ENCODE results near the gene PRR29.
"Not testable (repeated sequence)": the region's sequence is repeated elsewhere in the genome, so short reads cannot be mapped to it uniquely, and the experiment has no call there.

The PRR29 gene

GRCh38 chr17:63975541-63976092, 22.5 kb upstream of the PRR29 start:
- DNase-seq, result no peak

DNA sequence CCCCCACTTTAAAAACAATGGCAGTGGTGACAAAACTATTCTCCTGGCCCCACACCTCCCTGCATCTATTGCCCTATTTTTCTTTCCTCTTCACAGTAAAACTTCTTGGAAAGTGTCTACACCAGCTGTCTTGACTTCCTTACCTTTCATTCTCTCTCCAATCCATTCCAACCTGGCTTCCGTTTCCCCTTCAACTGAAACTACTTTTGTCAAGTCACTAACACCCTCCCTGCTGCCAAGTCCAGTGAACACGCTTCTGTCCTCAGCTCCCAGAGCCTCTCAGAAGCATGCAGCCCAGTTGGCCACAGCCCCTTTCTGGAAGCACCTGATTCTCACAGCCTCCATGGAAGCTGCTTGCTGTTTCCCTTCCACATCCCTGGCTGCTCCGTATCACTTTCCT, 21.4 kb upstream of the PRR29 start:
- no peak for DNase-seq

DNA sequence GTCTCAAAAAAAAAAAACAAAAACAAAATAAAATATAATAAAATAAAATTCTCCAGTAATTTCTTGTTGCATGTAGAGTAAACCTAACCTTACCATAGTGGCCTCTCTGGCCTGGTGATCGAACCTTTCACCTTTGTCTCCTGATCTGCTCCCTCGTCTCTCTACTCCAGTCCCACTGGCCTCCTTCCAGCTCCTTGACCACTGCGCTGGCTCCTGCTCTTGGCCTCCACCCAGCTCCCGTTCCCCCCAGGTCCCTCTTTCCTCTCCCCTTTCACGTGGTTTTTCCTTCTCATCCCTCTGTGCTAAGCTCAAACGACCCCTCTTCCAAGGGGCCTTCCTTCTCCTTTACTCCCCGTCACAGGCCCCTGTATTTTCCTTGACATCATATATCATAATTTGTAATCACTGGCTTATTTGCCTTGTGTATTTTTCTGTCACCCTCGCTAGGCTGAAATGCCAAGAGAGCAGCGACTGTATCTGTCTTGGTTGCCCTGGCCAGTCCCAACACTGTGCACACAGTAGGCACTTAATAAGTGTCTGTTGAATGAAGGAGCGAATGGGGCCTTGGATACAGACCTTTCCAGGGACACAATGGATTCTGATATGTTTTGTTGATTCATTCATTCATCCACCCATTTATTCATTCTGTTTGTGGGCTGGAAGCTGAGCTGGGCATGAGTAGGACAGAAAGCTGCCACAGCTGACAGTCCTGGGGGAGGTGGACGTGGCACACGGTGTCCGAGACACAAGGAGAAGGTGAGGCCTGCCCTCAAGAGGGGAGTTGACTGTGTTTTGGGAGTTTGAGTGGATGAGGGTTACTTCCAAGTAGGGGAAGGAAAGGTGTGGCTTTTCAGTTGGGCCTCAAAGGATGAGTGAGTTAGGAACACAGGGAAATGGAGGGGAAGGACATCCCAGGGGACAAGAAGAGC, 19.6 kb upstream of the PRR29 start:
- no peak for DNase-seq

GRCh38 chr17:63982641-63983040, 15.5 kb upstream of the PRR29 start:
- DNase-seq, result not testable (repeated sequence)

DNA sequence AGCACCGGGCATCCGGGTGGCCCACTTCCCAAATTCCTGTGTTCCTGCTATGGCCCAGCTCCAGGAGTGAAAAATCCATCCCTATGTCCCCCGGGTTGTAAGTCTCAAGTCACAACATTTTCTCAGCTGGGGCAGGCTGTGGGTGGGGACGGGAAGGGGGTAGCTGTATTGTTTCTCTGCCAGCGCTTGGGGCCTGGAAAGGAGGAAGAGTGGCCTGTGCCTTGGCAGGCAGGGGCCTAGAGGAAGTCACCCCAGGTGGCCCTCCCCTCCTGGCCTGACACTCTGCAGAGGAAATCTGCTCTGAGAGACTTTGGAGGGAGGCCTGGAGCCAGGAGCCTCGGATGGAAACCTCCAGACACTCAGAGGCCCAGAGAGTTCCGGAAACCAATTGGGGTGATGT, 14.8 kb upstream of the PRR29 start:
- DNase-seq, result no peak

DNA sequence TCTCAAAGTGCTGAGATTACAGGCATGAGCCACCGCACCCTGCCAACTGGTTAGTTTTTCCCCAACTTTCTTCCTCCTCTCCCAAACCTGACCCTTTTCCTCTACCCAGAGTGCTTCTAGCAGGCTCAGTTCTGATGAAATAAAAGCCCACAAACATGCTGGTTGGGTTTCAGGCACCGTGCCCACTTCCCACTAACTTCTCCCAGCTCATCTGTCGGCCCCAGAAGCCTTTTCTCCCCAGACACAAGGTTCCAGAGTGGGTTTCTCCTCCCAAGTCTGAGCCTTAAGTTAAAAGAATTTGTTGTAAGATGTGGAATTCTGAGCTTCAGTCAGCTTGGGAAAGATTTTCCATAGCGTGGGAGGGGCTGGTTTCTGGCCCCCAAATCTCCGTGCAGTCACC, 13.9 kb upstream of the PRR29 start:
- no peak for DNase-seq

GRCh38 chr17:63984651-63985386, 13.3 kb upstream of the PRR29 start:
- no peak for DNase-seq

DNA sequence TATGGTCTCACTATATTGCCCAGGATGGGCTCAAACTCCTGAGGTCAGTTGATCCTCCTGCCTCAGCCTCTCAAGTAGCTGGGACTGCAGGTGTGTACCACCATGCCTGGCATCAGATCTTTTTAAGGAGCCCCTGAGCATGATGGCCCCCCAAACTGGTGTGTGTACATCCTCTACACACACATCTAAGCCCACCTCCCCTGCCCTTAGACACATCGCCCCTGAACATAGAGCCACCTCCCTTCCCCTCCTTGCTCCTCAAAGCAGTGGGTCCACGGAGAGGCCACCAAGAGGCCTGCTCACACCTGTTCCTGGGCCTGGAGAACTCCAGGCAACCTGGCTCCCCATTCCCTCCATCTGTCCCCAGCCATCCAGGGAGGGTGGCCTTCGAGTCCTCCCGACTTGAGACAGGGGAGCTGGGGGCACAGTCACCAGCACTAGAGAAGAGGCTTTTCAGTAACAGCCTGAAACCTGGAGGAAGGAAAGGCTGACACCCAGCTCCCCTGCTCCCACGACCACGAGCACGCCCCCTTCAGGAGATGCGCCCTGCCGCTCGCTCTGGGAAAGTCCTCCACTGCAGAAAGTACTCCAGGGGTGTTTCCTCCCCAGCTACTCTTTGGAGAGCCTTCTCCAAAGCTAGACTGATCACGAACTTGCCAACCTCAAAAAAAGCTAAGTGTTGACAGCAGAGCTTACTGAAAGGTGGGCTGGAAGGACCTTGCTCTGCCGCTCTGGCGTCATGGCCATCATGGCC, 12.6 kb upstream of the PRR29 start:
- DNase-seq, result no peak

DNA sequence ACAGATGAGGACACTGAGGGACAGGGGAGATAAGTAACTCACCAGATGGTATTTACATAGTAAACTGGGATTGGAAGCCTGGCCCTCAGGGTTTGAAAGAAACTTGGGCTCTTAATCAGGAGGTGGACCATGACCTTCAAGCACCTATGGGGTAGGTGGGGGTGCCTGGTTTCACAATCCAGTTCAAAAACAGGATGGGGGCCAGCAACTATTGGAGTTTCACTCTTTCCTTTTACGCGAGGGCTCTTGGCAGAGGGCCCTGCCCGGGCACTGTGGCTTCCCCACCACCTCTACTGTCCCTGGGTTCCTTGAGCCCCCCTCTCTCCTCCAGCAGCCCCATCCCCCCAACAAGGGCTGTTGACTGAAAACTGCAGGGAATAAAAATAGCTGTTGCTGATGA, 11.3 kb upstream of the PRR29 start:
- no peak for DNase-seq

DNA sequence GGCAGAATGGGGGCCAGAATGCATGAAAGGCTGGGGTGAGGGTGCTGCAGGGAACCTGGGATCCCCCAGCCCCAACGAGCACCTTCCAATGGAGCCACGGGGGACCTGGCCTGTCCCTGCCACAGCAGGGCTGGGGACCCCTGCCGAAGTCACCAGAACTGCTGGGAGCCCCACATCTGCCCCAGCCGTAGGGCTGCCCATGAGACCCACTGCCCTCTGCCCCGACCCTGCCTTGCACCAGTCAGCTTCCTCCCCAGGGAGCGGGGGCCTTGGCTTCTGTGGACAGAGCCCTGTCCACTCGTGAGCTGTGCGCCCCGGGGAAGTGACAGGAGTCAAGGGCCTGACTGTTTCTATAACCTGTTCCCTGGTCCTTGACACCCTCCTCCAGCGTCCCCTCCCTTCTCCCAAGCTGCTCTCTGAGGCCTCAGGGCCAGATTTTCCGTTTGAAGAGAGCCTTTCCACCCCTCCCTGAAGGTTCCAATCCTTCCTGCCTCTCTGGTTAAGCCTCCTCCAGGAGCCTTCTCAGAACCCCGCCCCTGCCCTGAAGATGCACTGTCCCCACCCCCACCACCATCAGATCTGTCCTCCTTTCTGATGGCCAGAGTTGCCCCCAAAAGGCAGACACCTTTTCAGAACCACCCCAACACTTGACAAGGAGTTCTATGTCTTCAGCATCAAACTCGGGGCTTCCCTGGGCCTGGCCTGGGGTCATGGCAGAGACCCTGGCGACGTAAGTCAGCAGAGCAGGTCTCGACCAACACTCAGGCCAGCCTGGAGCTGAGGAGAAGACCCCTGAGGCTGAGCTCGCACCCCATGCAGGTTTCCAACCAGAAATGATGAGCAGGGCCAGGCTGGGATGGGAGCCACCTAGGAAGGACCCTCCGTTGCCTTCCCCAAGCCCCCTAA, 10.7 kb upstream of the PRR29 start:
- DNase-seq, result no peak

GRCh38 chr17:63988127-63988478, 10.0 kb upstream of the PRR29 start:
- no peak for DNase-seq

DNA sequence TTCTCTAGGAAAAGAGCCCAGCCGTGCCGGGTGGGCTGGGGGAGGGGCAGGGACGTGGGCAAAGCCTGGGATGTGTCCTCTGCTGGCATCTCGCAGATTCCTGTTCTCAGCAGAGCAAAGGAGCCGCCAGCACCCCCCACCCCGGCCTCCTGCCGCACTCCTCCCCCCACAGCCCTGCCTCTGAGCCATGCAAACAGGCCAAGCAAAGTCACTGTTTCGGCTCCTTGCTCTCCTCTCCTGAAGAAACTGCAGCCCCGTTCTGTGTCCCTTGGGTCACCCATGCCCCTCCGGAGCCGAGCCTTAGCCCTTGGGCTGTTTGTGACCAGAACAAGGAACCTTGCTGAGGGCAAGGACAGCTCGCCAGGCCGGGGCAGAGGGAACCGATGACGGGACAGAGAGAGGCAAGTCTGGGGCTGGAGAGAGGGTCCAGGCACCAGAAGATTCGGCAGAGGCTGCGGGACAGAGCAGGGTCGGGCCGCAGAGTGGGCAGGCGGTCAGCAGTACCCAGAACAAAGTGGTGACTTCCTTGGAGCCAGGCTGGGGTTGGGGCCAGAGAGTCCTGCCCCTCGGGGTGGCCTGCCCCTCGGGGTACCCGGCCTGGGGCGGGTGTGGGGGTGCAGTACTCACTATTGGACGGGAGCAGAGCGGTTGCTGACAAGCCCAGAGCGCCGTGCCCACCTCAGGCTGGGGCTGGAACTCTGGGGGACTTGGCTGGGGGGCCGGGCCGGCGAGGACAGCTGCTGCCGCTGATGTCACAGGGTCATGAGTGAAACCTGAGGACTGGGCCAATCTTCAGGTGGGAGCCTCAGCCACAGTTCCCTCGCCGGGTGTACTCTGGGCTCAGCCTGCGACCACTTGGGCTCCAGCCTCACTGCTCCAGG, 9.2 kb upstream of the PRR29 start:
- DNase-seq, result no peak

GRCh38 chr17:63989622-63990345, 8.4 kb upstream of the PRR29 start:
- no peak for DNase-seq

GRCh38 chr17:63991611-63992010, 6.5 kb upstream of the PRR29 start:
- no peak for DNase-seq

DNA sequence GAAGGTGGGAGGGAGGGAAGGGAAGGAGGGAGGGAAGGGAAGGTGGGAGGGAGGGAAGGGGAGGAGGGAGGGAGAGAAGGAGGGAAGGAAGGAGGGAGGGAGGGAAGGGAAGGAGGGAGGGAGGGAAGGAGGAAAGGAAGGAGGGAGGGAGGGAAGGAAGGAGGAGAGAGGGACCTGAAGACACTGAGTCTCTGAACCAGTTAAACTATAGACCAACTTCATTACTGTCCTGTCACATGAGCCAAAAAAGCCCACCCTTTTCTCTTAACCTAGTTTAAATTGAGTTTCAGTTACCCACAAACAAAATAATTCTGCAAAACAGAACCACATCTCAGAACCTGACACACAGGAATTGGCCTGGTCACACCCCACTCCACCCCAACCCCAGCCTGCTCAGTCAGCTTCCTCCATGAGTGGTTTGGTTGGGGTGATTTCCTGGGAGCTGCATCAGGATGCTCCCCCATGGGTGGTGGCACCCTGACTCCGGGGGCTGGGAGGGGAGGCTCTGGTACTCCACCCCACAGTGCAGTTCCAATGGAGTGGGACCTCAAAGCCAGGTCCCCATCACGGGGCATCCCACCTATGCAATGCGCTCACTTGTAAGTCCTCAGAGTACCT, 4.7 kb upstream of the PRR29 start:
- DNase-seq, result no peak

- DNase-seq, result no peak
Observed at GRCh38 chr17:63995626-63996025, 2.5 kb upstream of the PRR29 start.

GRCh38 chr17:63996430-63997182, 1.5 kb upstream of the PRR29 start:
- DNase-seq, result no peak

DNA sequence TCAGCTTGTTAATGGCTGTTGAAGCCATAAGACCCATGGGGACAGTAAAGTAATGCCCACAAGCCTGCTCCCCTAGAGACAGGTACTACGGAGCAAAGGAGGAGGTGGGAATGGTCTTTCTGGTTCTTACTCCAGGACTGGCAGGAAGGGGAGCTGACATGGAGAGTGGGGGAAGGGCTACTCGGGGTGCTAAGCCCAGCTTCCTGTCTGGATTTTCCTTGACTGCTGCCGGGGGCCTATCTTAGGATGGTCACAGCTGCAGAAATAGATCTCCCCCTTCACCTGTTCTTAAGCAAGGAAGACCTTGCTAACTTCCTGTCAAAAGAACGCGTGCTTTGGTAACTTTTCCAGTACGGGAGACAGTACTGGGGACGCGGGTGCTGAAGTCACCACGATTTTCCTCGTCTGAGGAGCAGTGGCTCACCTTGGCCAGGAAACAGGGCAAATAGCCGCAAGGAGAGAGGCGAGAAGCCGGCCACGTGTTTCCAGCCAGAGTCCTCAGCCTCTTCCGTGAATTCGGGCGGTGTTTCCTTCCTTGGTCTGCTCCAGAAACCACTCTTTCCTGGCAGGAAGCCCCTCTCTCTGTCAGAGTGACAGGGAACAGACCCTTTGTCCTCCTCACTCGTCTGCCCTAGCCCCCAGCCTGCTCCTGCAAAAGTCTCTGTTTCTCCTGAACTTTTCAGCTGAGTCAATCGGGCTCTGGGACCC, 656 bp upstream of the PRR29 start:
- no peak for DNase-seq
